ENCODE measurements around the gene SP100. TPM values are rescaled to one million over a fixed set of nuclear protein-coding genes. Genes with fewer than 3 reads are reported as not detected.

The SP100 gene
- total RNA-seq, 2 experiments from 2014 or later: 242 to 243 TPM

DNA sequence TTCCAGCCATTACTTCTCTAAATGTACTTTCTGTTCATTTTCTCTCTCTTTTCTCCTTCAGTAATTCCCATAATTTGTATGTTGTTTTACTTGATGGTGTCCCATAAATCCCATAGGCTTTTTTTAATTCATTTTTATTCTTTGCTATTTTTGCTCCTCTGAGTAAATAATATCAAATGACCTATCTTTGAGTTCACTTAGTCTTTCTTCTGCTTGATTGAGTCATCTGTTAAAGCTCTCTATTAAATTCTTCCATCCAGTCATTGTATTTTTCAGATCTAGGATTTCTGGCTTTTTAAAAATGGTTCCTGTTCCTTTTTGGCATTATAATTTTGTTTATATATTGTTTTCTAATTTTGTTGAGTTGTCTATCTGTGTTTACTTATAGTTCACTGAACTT lies 13.5 kb downstream of the SP100 start:
- ChIA-PET POLR2A (interaction anchor here (1.1 kb wide), 1 partner anchor 18 kb away, joined by 5 read pairs; no protein-coding TSS in a partner anchor), CTCF (no interaction called here)
- H3K4me1 Mint-ChIP-seq (ENCODE audit: low read depth): peaks cover 68% of the 10 kb centered on the region
- intact Hi-C loops (cut with DNase I, micrococcal nuclease): no loop called here
- no peak overlapping the region for H3K27ac ChIP-seq (ENCODE audit: low read depth in 1 of 2, low read length in 2 of 2)
- H3K4me3 ChIP-seq (ENCODE audit: low read length): no peak overlapping the region
- no peak for ATAC-seq (ENCODE audit: poor library complexity)
- peaks cover 19% of the 10 kb centered on the region for H3K4me1 ChIP-seq (ENCODE audit: insufficient read depth, low read length)
- H3K27me3 ChIP-seq (ENCODE audit: control insufficient read depth in 1 of 2, insufficient read depth in 2 of 2, low read length in 2 of 2): no peaks in the 10 kb centered on the region
- peaks cover 68% of the 10 kb centered on the region for H3K36me3 ChIP-seq (ENCODE audit: insufficient read depth, low read length)
- H3K36me3 Mint-ChIP-seq (ENCODE audit: low read depth): peaks cover 91% of the 10 kb centered on the region
- H3K27ac Mint-ChIP-seq: peak overlapping the region; percentile 59
- no peak overlapping the region for H3K4me3 Mint-ChIP-seq
- no peak for DNase-seq
- no peaks in the 10 kb centered on the region for H3K27me3 Mint-ChIP-seq
- peaks cover 13 to 15% of the 10 kb centered on the region in 2 experiments for H3K9me3 ChIP-seq (ENCODE audit: control insufficient read depth in 1 of 2, insufficient read depth in 1 of 2, low read length in 2 of 2)
- TF ChIP-seq, protein P1, sequence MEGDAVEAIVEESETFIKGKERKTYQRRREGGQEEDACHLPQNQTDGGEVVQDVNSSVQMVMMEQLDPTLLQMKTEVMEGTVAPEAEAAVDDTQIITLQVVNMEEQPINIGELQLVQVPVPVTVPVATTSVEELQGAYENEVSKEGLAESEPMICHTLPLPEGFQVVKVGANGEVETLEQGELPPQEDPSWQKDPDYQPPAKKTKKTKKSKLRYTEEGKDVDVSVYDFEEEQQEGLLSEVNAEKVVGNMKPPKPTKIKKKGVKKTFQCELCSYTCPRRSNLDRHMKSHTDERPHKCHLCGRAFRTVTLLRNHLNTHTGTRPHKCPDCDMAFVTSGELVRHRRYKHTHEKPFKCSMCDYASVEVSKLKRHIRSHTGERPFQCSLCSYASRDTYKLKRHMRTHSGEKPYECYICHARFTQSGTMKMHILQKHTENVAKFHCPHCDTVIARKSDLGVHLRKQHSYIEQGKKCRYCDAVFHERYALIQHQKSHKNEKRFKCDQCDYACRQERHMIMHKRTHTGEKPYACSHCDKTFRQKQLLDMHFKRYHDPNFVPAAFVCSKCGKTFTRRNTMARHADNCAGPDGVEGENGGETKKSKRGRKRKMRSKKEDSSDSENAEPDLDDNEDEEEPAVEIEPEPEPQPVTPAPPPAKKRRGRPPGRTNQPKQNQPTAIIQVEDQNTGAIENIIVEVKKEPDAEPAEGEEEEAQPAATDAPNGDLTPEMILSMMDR (IDR thresholded peaks at IDR 0.05): no peak
- H3K9me3 Mint-ChIP-seq: peaks cover 3% of the 10 kb centered on the region

DNA sequence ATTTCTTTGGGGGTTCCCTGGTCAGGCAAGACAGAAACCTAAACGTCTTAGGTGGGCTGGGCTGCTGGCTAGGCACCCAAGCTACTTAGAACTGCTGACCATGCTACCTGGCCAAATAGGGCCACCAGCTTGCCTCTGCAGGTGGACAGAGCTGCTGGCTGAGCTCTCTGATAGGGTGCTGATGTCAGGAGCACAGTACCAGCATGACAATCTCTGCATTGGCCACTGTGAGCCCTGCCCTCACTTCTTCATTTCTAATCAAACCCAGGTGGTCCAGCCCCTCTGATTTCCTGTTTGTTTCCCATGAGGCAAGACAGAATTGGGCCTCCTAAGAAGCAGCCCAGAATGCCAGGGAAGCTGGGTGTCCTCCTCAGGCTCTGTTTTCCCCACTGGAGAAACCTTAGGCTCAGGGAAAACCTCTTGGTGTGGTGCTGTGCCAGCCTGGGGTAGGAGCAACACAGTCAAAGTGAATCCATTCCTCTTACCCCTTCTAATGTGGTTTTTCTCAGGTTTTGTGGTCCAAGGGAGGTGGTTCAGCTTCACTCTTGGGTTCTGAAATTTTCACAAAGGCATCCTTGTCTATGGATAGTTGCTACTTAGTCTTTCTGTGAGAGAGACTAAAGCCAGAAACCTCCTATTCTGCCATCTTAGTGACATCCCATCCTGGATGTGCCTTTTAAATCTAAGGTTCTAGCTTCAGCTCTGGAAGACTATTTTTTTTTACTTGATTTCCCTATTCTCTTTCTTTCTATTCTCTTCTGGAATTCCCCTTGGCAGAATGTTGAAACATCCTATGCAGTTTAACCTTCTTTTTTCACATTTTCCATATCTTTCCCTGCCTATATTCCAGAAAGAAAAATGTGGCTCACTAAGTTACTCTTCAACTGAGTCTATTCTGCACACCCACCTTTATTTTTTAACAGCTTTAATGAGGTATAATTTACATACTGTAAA lies 15.2 kb downstream of the SP100 start:
- Histone ChIP-seq H3K4me3 (ENCODE audit: low read length) (no peak overlapping the region), H3K9me3 (ENCODE audit: control insufficient read depth in 1 of 2, insufficient read depth in 1 of 2, low read length in 2 of 2) (peaks cover 13 to 23% of the 10 kb centered on the region in 2 experiments), H3K27me3 (ENCODE audit: control insufficient read depth in 1 of 2, insufficient read depth in 2 of 2, low read length in 2 of 2) (no peaks in the 10 kb centered on the region), H3K27ac (ENCODE audit: low read depth in 1 of 2, low read length in 2 of 2) (peak overlapping the region in 1 of 2 donors; percentile 10), H3K4me1 (ENCODE audit: insufficient read depth, low read length) (peaks cover 17% of the 10 kb centered on the region), H3K36me3 (ENCODE audit: insufficient read depth, low read length) (peaks cover 64% of the 10 kb centered on the region)
- H3K36me3 Mint-ChIP-seq (ENCODE audit: low read depth): peaks cover 91% of the 10 kb centered on the region
- ATAC-seq (ENCODE audit: poor library complexity) (peak; percentile 71), DNase-seq (peak in 3 of 14 experiments; percentile 21 to 48 (median 39))
- intact Hi-C loops (cut with DNase I, micrococcal nuclease): loop anchor here in 1 of 2 experiments (2.0 kb wide), 1 partner anchor 14 kb away; the partner anchor contains the start of gene SP100
- POLR2A ChIA-PET: interaction anchor here (1.0 to 1.2 kb wide), 2 partner anchors 10 to 14 kb away, joined by 3 read pairs; no protein-coding TSS in a partner anchor
- no peaks in the 10 kb centered on the region for H3K27me3 Mint-ChIP-seq
- peak overlapping the region; percentile 32 for H3K27ac Mint-ChIP-seq
- peak overlapping the region; percentile 48 for H3K4me3 Mint-ChIP-seq
- CTCF ChIA-PET: no interaction called here
- H3K4me1 Mint-ChIP-seq (ENCODE audit: low read depth): peaks cover 59% of the 10 kb centered on the region
- H3K9me3 Mint-ChIP-seq: peaks cover 4% of the 10 kb centered on the region
- TF ChIP-seq, protein P1 (IDR thresholded peaks at IDR 0.05): no peak

DNA sequence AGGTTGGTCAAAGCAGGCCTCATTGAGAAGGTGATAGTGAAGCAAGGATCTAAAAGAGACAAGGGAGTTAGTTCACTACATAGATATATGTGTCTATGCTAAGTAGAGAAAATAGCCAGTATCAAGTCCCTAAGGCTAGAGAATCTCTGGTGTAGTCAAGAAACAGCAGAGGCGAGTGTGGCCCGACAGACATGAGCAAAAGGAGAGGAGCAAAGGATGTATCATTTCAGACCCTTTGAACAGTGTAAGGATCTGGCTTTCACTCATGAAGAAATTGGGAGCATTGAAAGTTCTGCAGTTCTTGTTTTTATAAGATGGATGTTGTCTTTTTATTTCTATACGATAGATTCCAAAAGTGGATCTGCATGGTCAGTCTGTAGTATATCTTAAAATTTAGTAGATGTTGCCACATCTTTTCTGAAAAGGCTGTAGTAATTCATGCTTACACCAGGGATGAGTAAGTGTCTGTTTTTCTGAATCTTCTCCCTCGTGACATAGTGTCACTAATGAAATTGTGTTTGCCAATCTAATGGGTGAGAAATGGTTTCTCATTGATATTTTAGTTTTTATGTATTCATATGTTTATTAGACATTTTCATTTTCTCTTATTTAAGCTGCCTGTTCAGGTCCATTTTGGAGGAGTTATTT lies 18.8 kb downstream of the SP100 start:
- Histone ChIP-seq H3K4me3 (ENCODE audit: low read length) (no peak overlapping the region), H3K27me3 (ENCODE audit: control insufficient read depth in 1 of 2, insufficient read depth in 2 of 2, low read length in 2 of 2) (no peaks in the 10 kb centered on the region), H3K36me3 (ENCODE audit: insufficient read depth, low read length) (peaks cover 48% of the 10 kb centered on the region), H3K27ac (ENCODE audit: low read depth in 1 of 2, low read length in 2 of 2) (peak overlapping the region in 1 of 2 donors; percentile 18), H3K9me3 (ENCODE audit: control insufficient read depth in 1 of 2, insufficient read depth in 1 of 2, low read length in 2 of 2) (peaks cover 4 to 19% of the 10 kb centered on the region in 2 experiments), H3K4me1 (ENCODE audit: insufficient read depth, low read length) (peaks cover 17% of the 10 kb centered on the region)
- Mint-ChIP-seq H3K36me3 (ENCODE audit: low read depth) (peaks cover 91% of the 10 kb centered on the region), H3K27me3 (no peaks in the 10 kb centered on the region), H3K4me1 (ENCODE audit: low read depth) (peaks cover 69% of the 10 kb centered on the region), H3K9me3 (peaks cover 4% of the 10 kb centered on the region), H3K4me3 (no peak overlapping the region), H3K27ac (peak overlapping the region; percentile 75)
- ATAC-seq (ENCODE audit: poor library complexity) (no peak), DNase-seq (no peak)
- TF ChIP-seq, protein P1 (IDR thresholded peaks at IDR 0.05): no peak
- CTCF ChIA-PET: no interaction called here
- POLR2A ChIA-PET: no interaction called here
- intact Hi-C loops (cut with DNase I, micrococcal nuclease): no loop called here
